Activated T-helper 17 cell treated with anti-CD3 and anti-CD28 coated beads, Interleukin-2, amount 50 U/mL, for 72 hours (primary cell): ENCODE results near the gene PARD3B. TPM values are rescaled to one million over a fixed set of nuclear protein-coding genes. Genes with fewer than 3 reads are reported as not detected.
A peak's percentile ranks its signal among the peaks of the same experiment; 100 is the strongest.

ENCODE experiments used
- ATAC-seq: fragments of 150-1000 bp; cut with Tn5 transposase; replicated peaks from 2 replicates; pipeline ENCODE4 v1.10.0; 2021; ENCODE audit warnings: mild to moderate bottlenecking, moderate library complexity
- H3K27ac Mint-ChIP-seq: one replicate; pipeline ENCODE4 v1.8.0; 2022; ENCODE audit warnings: mixed read lengths
- H3K27me3 Mint-ChIP-seq: one replicate; pipeline ENCODE4 v1.8.0; 2022; ENCODE audit warnings: mixed read lengths
- H3K36me3 Mint-ChIP-seq: one replicate; pipeline ENCODE4 v1.8.0; 2022; ENCODE audit warnings: low read depth, mild to moderate bottlenecking, mixed read lengths
- H3K4me1 Mint-ChIP-seq: one replicate; pipeline ENCODE4 v1.8.0; 2022; ENCODE audit warnings: mixed read lengths
- H3K4me3 Mint-ChIP-seq: one replicate; pipeline ENCODE4 v1.8.0; 2022; ENCODE audit warnings: mild to moderate bottlenecking, mixed read lengths
- H3K9me3 Mint-ChIP-seq: one replicate; pipeline ENCODE4 v1.8.0; 2022; ENCODE audit warnings: mixed read lengths
- total RNA-seq, 2 donors: library from RNA; stranded (reverse); gene quantifications; one replicate each; pipeline ENCODE4 v1.2.3, GENCODE V29; 2022

PARD3B gene
- total RNA-seq, 2 donors from 2014 or later = 0.29 to 1.5 TPM

DNA sequence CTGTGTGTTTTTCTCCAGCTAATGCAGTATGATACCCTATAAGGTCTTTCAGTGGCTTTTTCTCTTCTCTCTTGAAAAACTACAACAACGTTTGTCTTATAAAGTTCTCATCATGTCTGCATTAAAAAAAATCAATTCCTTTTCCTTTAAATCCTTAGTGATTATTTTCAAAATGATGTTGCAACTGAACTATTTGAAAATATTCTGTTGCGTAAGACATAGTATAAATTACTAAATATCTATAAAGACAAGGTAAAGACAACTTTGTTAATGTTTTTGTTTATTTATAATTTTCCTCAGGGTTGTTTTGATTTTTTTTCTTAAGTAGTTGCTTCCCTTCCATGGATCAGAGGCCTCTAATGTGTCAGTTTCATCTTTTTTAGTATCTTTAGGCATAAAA, 21.2 kb downstream of the PARD3B start:
- no peaks in the 10 kb centered on the region for H3K9me3 Mint-ChIP-seq
- H3K4me3 Mint-ChIP-seq = no peak overlapping the region
- H3K27ac Mint-ChIP-seq = no peak overlapping the region
- no peaks in the 10 kb centered on the region for H3K4me1 Mint-ChIP-seq
- no peaks in the 10 kb centered on the region for H3K27me3 Mint-ChIP-seq
- H3K36me3 Mint-ChIP-seq = no peaks in the 10 kb centered on the region
- ATAC-seq = no peak

DNA sequence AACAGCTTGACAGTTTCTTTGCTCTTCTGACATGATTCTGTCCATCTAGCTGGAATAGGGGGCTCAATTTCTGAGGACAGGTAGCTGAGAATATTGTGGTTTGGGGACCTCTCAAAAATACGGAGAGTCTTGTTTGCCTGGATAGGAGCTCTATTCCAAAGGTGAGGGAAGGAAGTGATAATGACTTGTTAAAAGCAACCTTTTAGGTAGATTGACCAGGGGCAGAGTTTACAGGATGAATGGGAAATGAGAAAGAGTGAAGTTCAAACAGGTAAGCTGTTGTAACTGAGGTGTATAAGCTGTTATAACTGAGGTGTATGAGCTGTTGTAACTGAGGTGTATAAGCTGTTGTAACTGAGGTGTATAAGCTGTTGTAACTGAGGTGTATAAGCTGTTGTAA, 25.1 kb downstream of the PARD3B start:
- Mint-ChIP-seq H3K27me3 (no peaks in the 10 kb centered on the region), H3K27ac (no peak overlapping the region), H3K9me3 (no peaks in the 10 kb centered on the region), H3K4me3 (no peak overlapping the region), H3K36me3 (no peaks in the 10 kb centered on the region), H3K4me1 (no peaks in the 10 kb centered on the region)
- no peak for ATAC-seq

DNA sequence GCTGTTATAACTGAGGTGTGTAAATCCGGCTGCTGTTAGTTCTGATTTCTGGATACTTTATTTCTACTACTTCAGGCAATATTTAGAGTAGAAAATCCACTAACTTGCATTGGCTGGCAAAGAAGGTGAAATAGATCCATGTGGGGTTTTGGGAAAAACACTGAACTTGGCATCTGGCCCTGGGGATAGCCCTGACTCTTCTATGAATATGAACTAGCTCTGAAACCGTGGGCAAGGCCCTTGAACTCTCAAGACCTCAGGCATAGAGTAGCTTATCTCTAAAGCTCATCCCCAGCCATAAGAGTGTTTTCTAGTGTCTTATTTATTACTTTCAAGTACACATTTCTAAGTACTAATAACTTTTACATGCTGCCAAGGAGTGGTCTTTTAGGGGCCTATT, 25.8 kb downstream of the PARD3B start:
- Mint-ChIP-seq H3K9me3 (no peaks in the 10 kb centered on the region), H3K36me3 (no peaks in the 10 kb centered on the region), H3K27ac (no peak overlapping the region), H3K4me1 (no peaks in the 10 kb centered on the region), H3K4me3 (no peak overlapping the region), H3K27me3 (no peaks in the 10 kb centered on the region)
- ATAC-seq = no peak

DNA sequence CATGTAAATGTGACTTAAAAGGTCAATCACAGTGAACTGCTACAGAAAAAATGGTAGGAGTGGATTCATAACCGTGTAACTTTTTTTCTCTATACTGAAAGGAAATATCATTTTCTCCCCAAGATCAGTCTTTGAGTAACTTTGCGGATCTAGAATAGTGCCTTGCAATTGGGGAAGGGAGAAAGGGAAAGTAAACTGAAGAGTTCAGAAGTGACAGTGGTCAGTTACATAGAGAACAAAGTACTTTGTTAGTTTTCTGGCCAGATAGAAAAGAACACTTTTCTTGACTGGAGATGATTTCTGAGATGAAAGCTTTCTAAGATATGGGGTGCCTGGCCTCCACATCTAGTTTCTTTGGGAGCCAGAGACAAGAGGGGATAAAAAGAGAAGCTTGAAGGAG, 26.6 kb downstream of the PARD3B start:
- H3K9me3 Mint-ChIP-seq = no peaks in the 10 kb centered on the region
- no peak for ATAC-seq
- H3K27ac Mint-ChIP-seq = no peak overlapping the region
- H3K36me3 Mint-ChIP-seq = no peaks in the 10 kb centered on the region
- H3K27me3 Mint-ChIP-seq = no peaks in the 10 kb centered on the region
- no peak overlapping the region for H3K4me3 Mint-ChIP-seq
- H3K4me1 Mint-ChIP-seq = no peaks in the 10 kb centered on the region

DNA sequence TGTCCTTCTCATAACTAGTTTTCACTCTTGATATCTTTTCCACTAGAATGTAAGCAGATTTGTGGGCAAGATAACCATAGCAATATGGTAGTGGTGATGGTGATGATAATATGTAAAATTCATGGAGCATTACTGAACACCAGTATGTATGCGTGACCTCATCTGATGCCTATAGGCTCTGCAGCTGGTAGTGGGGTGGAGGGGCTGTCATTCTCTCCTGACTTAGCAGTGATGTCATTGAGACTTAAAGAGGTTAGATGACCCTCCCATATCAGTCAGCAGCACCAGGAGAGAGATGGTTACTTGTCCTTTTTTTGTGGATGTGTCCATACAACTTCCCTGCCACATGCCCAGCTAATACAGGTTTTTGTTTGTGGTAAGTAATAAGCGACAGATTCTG, 27.9 kb downstream of the PARD3B start:
- no peaks in the 10 kb centered on the region for H3K4me1 Mint-ChIP-seq
- H3K36me3 Mint-ChIP-seq = no peaks in the 10 kb centered on the region
- H3K27me3 Mint-ChIP-seq = no peaks in the 10 kb centered on the region
- no peaks in the 10 kb centered on the region for H3K9me3 Mint-ChIP-seq
- no peak overlapping the region for H3K4me3 Mint-ChIP-seq
- ATAC-seq = peak; percentile 6
- no peak overlapping the region for H3K27ac Mint-ChIP-seq

DNA sequence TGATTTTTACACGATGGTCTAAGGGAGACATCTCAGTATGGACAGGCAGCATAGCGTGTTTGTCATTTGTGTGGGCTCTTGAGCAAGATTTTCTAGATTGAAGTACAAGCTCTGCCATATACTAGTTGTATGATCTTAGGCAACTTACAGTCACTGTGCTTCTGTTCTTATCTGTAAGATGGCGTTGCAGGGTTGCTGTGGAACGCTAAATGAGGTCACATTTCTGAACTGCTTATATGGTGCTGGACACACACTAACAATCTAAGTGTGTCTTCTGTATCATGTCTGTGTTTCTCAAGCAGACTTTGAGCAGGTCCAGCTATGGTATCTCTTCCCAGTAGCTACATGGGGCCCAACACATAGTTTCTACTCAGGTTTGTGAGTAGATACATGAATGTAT, 29.2 kb downstream of the PARD3B start:
- no peaks in the 10 kb centered on the region for H3K36me3 Mint-ChIP-seq
- no peak for ATAC-seq
- no peak overlapping the region for H3K27ac Mint-ChIP-seq
- H3K27me3 Mint-ChIP-seq = no peaks in the 10 kb centered on the region
- no peaks in the 10 kb centered on the region for H3K9me3 Mint-ChIP-seq
- no peak overlapping the region for H3K4me3 Mint-ChIP-seq
- H3K4me1 Mint-ChIP-seq = no peaks in the 10 kb centered on the region

DNA sequence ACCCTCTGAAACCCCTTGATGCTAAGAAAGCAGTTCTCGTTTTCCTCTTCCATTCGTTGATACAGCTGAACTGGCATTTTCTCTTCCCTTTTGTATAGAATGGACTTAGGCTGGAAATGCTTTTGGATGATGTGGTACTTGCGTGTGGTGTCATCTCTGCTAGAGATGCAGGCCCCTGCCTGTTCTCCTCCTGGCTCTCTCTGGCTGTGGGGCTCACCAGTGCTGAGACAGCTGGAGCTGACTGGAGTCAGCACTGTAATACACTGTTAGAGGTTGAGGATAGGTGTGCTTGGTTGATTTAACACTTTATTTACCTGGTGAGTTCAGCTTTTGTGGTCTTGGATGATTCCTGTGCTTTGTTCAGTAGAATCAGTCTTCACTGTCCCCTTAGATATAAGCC, 30.2 kb downstream of the PARD3B start:
- Mint-ChIP-seq H3K27ac (peak overlapping the region; percentile 56), H3K27me3 (peaks cover 6% of the 10 kb centered on the region), H3K4me1 (no peaks in the 10 kb centered on the region), H3K36me3 (no peaks in the 10 kb centered on the region), H3K4me3 (no peak overlapping the region), H3K9me3 (no peaks in the 10 kb centered on the region)
- no peak for ATAC-seq

DNA sequence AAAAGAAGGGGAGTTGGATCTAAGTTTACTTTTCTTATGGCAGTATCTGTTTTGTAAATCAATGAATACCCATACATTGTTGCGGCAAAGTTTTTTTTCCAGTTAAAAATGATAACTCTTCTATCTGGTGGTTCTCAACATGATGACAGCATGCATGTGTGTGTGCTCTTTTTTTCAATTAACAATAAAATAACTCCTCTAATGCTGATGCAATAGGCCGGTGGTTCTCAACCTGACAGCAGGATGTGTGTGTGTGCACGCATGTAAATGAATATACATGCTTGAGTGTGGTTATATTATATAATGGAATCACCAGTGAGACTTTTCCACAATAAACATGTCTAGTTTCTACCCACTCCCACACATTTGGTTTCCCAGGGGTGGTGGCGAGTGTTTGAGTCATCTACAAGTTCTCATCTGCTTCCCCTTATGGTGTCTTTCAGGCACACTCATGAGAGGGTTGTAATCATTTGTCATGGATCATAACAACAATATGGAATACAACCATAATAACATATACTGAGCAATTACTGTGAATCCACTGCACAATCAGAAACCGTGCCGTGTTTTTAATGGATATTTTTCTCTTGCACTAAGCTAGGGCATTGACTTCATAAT, 31.2 kb downstream of the PARD3B start:
- H3K27ac Mint-ChIP-seq = peak overlapping the region; percentile 56
- H3K4me3 Mint-ChIP-seq = no peak overlapping the region
- no peaks in the 10 kb centered on the region for H3K36me3 Mint-ChIP-seq
- H3K27me3 Mint-ChIP-seq = peaks cover 8% of the 10 kb centered on the region
- H3K4me1 Mint-ChIP-seq = no peaks in the 10 kb centered on the region
- ATAC-seq = peak; percentile 76
- H3K9me3 Mint-ChIP-seq = no peaks in the 10 kb centered on the region

DNA sequence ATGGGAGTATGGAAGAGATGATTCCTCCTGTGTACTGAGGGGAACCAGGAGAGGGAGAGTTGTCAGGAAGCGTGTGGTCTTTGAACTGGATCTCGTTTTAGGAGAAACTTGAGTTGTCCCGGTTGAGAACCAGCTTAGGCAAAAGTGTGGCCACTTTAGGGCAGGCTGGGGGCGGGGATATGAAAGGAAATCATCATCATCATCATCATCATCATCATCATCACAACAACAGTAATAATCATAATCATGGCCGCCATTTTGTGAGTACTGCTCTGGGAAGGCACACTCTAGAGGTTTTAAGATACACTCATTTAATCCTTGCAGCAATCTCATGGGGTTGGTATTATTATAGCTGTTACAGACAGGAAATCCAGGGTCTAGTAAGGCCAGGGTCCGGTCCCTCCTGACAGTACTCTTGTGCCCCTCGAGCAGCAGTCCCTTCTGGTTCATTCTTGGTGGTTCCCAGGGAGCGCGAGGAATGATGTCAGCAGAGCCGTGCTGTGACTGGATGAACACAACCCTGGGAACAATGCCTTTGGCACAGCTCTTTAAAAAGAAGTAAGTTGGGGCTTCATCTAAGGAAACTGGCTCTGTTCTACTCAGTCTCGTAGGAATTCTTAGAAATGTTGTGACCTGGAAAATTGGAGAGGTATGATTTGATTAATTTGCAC, 33.8 kb downstream of the PARD3B start:
- no peaks in the 10 kb centered on the region for H3K9me3 Mint-ChIP-seq
- no peak overlapping the region for H3K27ac Mint-ChIP-seq
- peaks cover 12% of the 10 kb centered on the region for H3K27me3 Mint-ChIP-seq
- no peak for ATAC-seq
- H3K36me3 Mint-ChIP-seq = no peaks in the 10 kb centered on the region
- H3K4me1 Mint-ChIP-seq = no peaks in the 10 kb centered on the region
- no peak overlapping the region for H3K4me3 Mint-ChIP-seq

DNA sequence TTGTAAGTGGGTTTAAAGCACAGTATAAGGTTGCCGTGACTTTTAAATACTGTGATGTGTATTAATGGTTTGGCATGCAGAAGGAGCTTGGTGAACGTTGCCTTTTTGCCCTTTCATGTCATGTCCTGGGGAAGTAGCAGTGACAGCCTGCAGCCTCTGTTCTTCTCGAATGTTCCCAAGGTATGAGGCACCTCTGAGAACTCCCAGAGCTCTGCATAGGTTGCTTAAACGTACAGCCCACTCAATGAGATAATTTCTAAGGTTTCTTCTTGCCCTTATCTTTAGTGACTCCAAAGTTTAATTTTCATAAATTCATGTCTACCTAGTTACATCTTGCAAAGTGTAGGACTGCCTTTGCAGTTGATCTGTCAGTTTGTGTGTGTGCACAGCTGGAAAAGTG, 36.7 kb downstream of the PARD3B start:
- H3K27ac Mint-ChIP-seq = no peak overlapping the region

DNA sequence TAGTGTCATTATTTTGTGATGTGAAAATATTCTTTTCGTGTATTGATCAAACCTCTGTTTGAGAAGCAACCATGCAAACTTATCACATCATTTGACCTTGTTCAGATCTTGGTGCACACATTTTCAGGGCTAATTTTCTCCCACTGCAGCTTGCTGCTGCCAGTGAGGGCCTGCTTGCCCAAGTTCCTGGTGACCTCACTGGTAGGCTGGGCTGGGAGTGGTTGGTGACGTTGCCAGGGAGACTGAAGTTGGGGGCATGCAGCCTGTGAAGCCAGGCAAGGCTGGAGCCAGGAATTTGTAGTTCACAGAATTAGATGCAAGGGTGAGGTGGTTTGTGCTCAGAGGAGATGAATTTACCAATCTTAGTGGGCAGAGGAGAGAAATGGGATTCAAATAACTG, 38.5 kb downstream of the PARD3B start:
- no peaks in the 10 kb centered on the region for H3K9me3 Mint-ChIP-seq

More for the DNA sequence above, 36.7 kb downstream of the PARD3B start:
- Mint-ChIP-seq H3K4me1 (no peaks in the 10 kb centered on the region), H3K9me3 (no peaks in the 10 kb centered on the region), H3K4me3 (no peak overlapping the region), H3K36me3 (no peaks in the 10 kb centered on the region), H3K27me3 (peaks cover 12% of the 10 kb centered on the region)
- ATAC-seq = no peak

DNA sequence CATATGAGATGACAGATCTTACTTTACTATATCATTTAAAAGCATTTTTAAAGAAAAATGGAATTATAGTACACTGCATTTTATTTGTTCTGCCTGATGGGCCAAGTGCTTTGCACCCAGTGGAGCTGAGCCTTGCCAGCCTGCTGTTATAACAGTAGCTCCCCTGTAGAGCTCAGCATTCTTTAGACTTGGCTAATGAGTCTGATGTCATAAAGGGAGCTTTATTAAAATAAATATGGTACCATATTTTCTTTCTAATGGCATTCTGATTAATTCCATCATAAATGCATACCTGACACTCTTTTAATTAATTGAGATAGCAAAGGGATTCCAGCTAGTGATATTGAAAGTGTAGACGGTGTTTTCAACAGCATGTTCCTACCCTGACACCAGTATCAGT, 40.7 kb downstream of the PARD3B start:
- H3K4me3 Mint-ChIP-seq = no peak overlapping the region
- H3K27me3 Mint-ChIP-seq = peaks cover 4% of the 10 kb centered on the region
- H3K27ac Mint-ChIP-seq = no peak overlapping the region
- H3K9me3 Mint-ChIP-seq = peaks cover 7% of the 10 kb centered on the region
- H3K36me3 Mint-ChIP-seq = no peaks in the 10 kb centered on the region
- H3K4me1 Mint-ChIP-seq = no peaks in the 10 kb centered on the region
- no peak for ATAC-seq

More for the DNA sequence above, 38.5 kb downstream of the PARD3B start:
- peaks cover 12% of the 10 kb centered on the region for H3K27me3 Mint-ChIP-seq
- H3K4me1 Mint-ChIP-seq = no peaks in the 10 kb centered on the region
- H3K27ac Mint-ChIP-seq = no peak overlapping the region
- ATAC-seq = no peak
- no peaks in the 10 kb centered on the region for H3K36me3 Mint-ChIP-seq
- H3K4me3 Mint-ChIP-seq = no peak overlapping the region

DNA sequence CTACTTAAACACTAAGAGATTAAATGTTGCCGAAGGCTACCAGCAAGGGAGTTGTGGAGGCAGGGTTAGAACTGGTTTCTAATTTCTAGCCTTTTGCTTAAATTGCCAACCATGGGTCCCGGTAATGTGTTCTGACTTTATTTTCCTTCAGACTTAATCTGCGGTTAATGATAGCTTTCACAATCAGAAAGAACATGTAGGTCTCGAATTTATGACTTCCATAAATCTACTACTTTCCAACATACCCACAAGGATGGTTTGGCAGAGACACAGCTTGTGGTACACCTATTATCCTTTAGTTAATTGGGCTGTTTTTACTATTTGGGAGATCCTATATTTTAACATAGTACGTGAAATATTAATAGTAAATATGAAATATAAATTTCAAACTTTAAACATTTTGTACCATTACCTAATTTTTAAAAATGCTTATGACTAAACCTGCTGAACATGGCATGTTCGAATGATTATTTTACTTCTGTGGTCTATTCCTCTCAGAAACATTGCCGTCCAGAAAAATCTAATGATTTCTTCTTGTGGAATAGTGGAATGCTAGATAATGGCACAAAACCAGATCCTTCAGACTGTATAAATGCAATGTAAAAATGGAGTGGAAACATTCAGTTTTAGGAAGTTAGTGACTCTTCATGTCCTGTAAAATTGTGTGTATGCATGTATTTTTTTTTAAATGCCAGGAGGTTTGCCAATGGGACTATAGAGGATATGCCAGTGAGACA, 41.3 kb downstream of the PARD3B start:
- Mint-ChIP-seq H3K4me1 (no peaks in the 10 kb centered on the region), H3K27me3 (peaks cover 4% of the 10 kb centered on the region), H3K4me3 (no peak overlapping the region), H3K27ac (no peak overlapping the region), H3K36me3 (no peaks in the 10 kb centered on the region), H3K9me3 (peaks cover 7% of the 10 kb centered on the region)
- ATAC-seq = no peak

DNA sequence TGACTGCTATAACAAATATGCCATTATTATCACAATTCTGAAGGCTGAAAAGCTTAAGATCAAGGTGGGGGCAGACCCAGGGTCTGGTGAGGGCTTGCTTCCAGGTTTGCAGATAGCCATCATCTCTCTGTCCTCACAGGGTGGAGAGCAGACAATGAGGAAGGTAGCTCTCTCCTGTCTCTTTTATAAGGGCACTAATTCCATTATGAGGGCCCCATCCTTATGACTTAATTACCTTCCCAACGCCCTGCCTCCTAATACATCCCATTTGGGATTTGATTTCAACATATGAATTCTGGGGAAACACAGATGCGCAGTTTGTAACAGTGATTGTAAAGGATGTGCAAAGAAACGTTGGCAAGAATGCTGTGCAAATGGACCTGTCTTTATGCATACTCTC, 44.8 kb downstream of the PARD3B start:
- peaks cover 7% of the 10 kb centered on the region for H3K9me3 Mint-ChIP-seq
- no peak for ATAC-seq
- no peak overlapping the region for H3K4me3 Mint-ChIP-seq
- H3K27me3 Mint-ChIP-seq = peaks cover 5% of the 10 kb centered on the region
- H3K4me1 Mint-ChIP-seq = no peaks in the 10 kb centered on the region
- H3K27ac Mint-ChIP-seq = no peak overlapping the region
- H3K36me3 Mint-ChIP-seq = no peaks in the 10 kb centered on the region

DNA sequence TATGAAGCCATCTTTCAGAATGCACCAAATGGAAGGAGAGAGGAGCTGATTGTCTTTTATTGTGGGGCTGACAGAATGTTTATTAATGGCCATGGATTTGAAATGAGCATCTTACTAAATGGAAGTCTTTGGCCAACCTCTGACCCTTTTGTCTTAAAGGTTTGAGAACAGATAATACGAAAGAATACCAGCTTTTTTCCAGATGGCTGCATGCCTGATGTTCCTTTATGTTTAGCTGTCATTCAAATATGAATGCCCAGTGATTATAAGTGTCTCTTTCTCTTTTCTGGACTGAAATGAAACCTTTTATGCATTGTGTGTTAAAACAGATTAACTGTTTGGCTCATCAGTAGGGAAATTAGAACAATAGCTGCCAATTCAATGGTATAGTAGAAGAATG, 46.0 kb downstream of the PARD3B start:
- Mint-ChIP-seq H3K4me1 (no peaks in the 10 kb centered on the region), H3K9me3 (peaks cover 7% of the 10 kb centered on the region), H3K27me3 (peaks cover 5% of the 10 kb centered on the region), H3K27ac (no peak overlapping the region), H3K4me3 (no peak overlapping the region), H3K36me3 (no peaks in the 10 kb centered on the region)
- no peak for ATAC-seq
